ENCODE results near the gene SPON1.

The SPON1 gene

GRCh38 chr11:14202251-14203196 lies 240.0 kb downstream of the SPON1 start:
- no peak for DNase-seq

GRCh38 chr11:14203321-14203720 lies 240.8 kb downstream of the SPON1 start:
- DNase-seq: no peak

- DNase-seq: no peak
Observed at GRCh38 chr11:14212986-14213385, 250.5 kb downstream of the SPON1 start.

- no peak for DNase-seq
Observed at GRCh38 chr11:14218728-14219127, 256.2 kb downstream of the SPON1 start.

GRCh38 chr11:14223636-14224288 lies 261.2 kb downstream of the SPON1 start:
- no peak for DNase-seq

GRCh38 chr11:14224395-14224794 lies 261.9 kb downstream of the SPON1 start:
- no peak for DNase-seq

GRCh38 chr11:14225666-14226065 lies 263.1 kb downstream of the SPON1 start:
- DNase-seq: no peak

- DNase-seq: no peak
Observed at GRCh38 chr11:14228356-14228755, 265.8 kb downstream of the SPON1 start.

GRCh38 chr11:14229472-14229871 lies 266.9 kb downstream of the SPON1 start:
- no peak for DNase-seq

GRCh38 chr11:14230407-14230806 lies 267.9 kb downstream of the SPON1 start:
- DNase-seq: no peak

- DNase-seq: no peak
Observed at GRCh38 chr11:14232652-14233051, 270.1 kb downstream of the SPON1 start.

- DNase-seq: no peak
Observed at GRCh38 chr11:14234446-14234845, 271.9 kb downstream of the SPON1 start.

GRCh38 chr11:14235701-14236100 lies 273.2 kb downstream of the SPON1 start:
- DNase-seq: no peak

GRCh38 chr11:14237444-14237961 lies 275.0 kb downstream of the SPON1 start:
- no peak for DNase-seq

- DNase-seq: no peak
Observed at GRCh38 chr11:14240221-14240620, 277.7 kb downstream of the SPON1 start.

- DNase-seq: no peak
Observed at GRCh38 chr11:14240951-14241350, 278.4 kb downstream of the SPON1 start.

GRCh38 chr11:14242187-14242586 lies 279.7 kb downstream of the SPON1 start:
- DNase-seq: no peak

- no peak for DNase-seq
Observed at GRCh38 chr11:14242733-14243132, 280.2 kb downstream of the SPON1 start.

- DNase-seq: no peak
Observed at GRCh38 chr11:14244926-14245325, 282.4 kb downstream of the SPON1 start.

- no peak for DNase-seq
Observed at GRCh38 chr11:14245444-14245843, 282.9 kb downstream of the SPON1 start.

- peak; percentile 14 for DNase-seq
Observed at GRCh38 chr11:14248580-14248981, 286.1 kb downstream of the SPON1 start.

GRCh38 chr11:14249121-14249963 lies 286.8 kb downstream of the SPON1 start:
- DNase-seq: peak; percentile 72

GRCh38 chr11:14251754-14252153 lies 289.2 kb downstream of the SPON1 start:
- no peak for DNase-seq

Data from activated CD4-positive, alpha-beta T cell treated with anti-CD3 and anti-CD28 coated beads, Interleukin-2, amount 50 U/mL, for 1 hour (primary cell).